Activated B cell treated with CpG ODN at 0.5 μM for 24 hours (primary cell): ENCODE data around the gene IGFALS. TPM values are rescaled to one million over a fixed set of nuclear protein-coding genes. Genes with fewer than 3 reads are reported as not detected.

Experiments
- ATAC-seq: fragments of 200-7000 bp; cut with Tn5 transposase; one replicate; pipeline ENCODE4 v1.10.0; 2021; ENCODE audit warnings: low read depth, mild to moderate bottlenecking, moderate library complexity
- CTCF ChIA-PET: fragments of 350-600 bp; sonication (Branson Sonifier 250); formaldehyde crosslinking; loops from one replicate; lab custom pipeline; 2021; ENCODE audit warnings: antibody characterized with exemption; lab: Charles Lee
- POLR2A ChIA-PET: fragments of 350-600 bp; sonication (Branson Sonifier 250); formaldehyde crosslinking; loops from one replicate; lab custom pipeline; 2021; ENCODE audit warnings: antibody characterized with exemption; lab: Charles Lee
- DNase-seq: peaks from one replicate; pipeline ENCODE4 v3.0.0; 2022
- H3K27ac Mint-ChIP-seq: one replicate; pipeline ENCODE4 v1.8.0; 2020; ENCODE audit warnings: mixed read lengths
- H3K27me3 Mint-ChIP-seq: one replicate; pipeline ENCODE4 v1.8.0; 2021; ENCODE audit warnings: mixed read lengths
- H3K36me3 Mint-ChIP-seq: one replicate; pipeline ENCODE4 v1.8.0; 2021; ENCODE audit warnings: low read depth, mixed read lengths
- H3K4me1 Mint-ChIP-seq: one replicate; pipeline ENCODE4 v1.8.0; 2021; ENCODE audit warnings: mixed read lengths
- H3K4me3 Mint-ChIP-seq: one replicate; pipeline ENCODE4 v1.8.0; 2020; ENCODE audit warnings: mild to moderate bottlenecking, mixed read lengths
- H3K9me3 Mint-ChIP-seq: one replicate; pipeline ENCODE4 v1.8.0; 2020; ENCODE audit warnings: mixed read lengths
- CTCF ChIP-seq: fragments of 200-600 bp; IDR thresholded peaks from one replicate; pipeline ENCODE4 v1.8.0; 2022; ENCODE audit warnings: antibody characterized with exemption, mild to moderate bottlenecking
- intact Hi-C: fragments of 100-400 bp; cut with micrococcal nuclease; formaldehyde crosslinking; loops from one replicate; pipeline ENCODE4 v1.15.1; 2024
- total RNA-seq: library from RNA; stranded (reverse); gene quantifications from 2 replicates; pipeline ENCODE4 v1.2.3, GENCODE V29; 2022

IGFALS gene
- total RNA-seq, 1 donor from 2014 or later: not detected

DNA sequence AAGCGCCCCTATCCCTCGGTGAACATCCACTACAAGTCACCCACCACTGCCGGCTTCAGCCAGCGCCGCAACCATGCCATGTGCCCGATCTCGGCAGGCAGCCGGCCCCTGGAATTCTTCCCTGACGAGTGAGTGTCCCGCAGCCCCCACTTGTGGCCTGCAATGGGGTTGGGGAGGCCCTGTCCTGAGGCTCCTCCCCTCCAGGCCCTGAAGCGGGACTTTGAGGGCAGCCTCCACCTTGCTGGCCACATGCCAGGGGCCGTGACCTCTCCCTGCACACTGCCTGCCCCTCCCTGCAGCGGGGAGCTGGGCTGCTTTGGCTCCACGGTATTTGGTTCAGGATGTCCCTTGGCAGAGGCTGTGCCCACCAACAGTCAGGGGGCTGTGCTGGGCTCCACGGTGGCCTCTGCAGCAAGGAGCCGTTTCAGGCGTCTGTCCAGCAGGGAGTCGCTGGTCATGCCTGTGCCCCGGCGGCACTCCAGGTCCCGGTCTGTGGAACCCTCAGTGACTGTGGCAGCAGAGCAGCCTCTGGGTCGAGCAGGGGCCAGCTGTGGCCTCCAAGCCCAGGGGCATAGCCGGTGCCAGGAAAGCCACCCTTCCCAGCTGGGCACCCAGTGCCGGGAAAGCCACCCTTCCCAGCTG lies 30.5 kb downstream of the IGFALS start:
- intact Hi-C loops: no loop called here
- Mint-ChIP-seq H3K4me3 (no peak overlapping the region), H3K27ac (no peak overlapping the region), H3K36me3 (peaks cover 62% of the 10 kb centered on the region), H3K27me3 (no peaks in the 10 kb centered on the region), H3K9me3 (no peaks in the 10 kb centered on the region), H3K4me1 (no peaks in the 10 kb centered on the region)
- ATAC-seq (no peak), DNase-seq (no peak)
- no peak for TF ChIP-seq CTCF
- ChIA-PET POLR2A (interaction anchor here (0.8 kb wide), 1 partner anchor 8 kb away, joined by 3 read pairs; the partner anchor contains the start of gene NME3), CTCF (no interaction called here)

GRCh38 chr16:1762196-1762878 lies 31.2 kb downstream of the IGFALS start:
- Mint-ChIP-seq H3K36me3 (peaks cover 58% of the 10 kb centered on the region), H3K9me3 (no peaks in the 10 kb centered on the region), H3K27me3 (no peaks in the 10 kb centered on the region), H3K4me3 (no peak overlapping the region), H3K27ac (no peak overlapping the region), H3K4me1 (no peaks in the 10 kb centered on the region)
- DNase-seq (no peak), ATAC-seq (no peak)
- ChIA-PET CTCF (no interaction called here), POLR2A (interaction anchor here (0.8 kb wide), 1 partner anchor 9 kb away, joined by 3 read pairs; the partner anchor contains the start of gene NME3)
- intact Hi-C loops: no loop called here
- TF ChIP-seq CTCF: no peak

DNA sequence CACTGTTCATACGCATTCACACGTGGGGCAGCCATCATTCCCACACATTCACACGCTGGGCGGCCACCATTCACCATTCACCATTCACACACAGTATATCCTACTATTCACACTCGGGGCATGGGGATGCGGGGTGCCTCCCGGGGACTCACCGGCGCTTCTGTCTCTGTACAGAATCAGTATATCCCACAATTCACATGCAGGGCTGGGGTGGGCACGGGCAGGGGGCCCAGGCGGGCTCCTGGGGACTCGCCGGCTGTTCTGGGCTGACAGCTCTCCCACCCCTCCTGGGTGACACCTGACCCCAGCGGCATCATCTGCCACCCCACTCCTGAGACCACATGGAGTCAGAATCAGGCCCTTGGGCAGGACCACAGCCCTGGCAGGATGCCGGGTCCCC lies 31.8 kb downstream of the IGFALS start:
- POLR2A ChIA-PET: no interaction called here
- intact Hi-C loops: no loop called here
- Mint-ChIP-seq H3K4me1 (no peaks in the 10 kb centered on the region), H3K27ac (no peak overlapping the region), H3K9me3 (no peaks in the 10 kb centered on the region), H3K27me3 (no peaks in the 10 kb centered on the region), H3K4me3 (no peak overlapping the region), H3K36me3 (peaks cover 58% of the 10 kb centered on the region)
- ATAC-seq: no peak
- CTCF ChIA-PET: no interaction called here
- no peak for DNase-seq
- no peak for TF ChIP-seq CTCF

DNA sequence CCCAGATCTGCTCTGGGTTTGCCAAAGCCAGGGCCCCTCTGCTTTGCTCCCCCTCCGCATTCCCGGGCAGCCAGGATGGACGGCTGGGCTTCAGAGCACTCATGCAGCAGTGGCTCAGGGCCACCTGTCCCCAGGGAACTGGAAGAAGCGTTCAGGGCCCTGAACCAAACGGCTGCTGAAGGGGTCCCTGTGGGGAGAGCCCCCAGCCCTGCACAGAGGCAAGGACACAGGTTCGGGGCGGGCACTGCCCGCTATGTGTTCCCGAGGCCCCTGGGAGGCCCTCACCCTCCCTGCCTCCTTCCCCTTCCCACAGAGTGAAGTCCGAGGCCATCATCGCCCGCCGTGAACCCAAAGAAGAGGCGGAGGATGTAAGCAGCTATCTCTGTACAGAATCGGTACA lies 32.6 kb downstream of the IGFALS start:
- H3K4me3 Mint-ChIP-seq: no peak overlapping the region
- intact Hi-C loops: no loop called here
- no peaks in the 10 kb centered on the region for H3K27me3 Mint-ChIP-seq
- CTCF ChIA-PET: no interaction called here
- H3K4me1 Mint-ChIP-seq: no peaks in the 10 kb centered on the region
- no peak for TF ChIP-seq CTCF
- DNase-seq: no peak
- H3K36me3 Mint-ChIP-seq: peaks cover 57% of the 10 kb centered on the region
- POLR2A ChIA-PET: interaction anchor here (0.5 kb wide), 1 partner anchor 54 kb away, joined by 3 read pairs; no protein-coding TSS in a partner anchor
- no peaks in the 10 kb centered on the region for H3K9me3 Mint-ChIP-seq
- no peak overlapping the region for H3K27ac Mint-ChIP-seq
- ATAC-seq: no peak

DNA sequence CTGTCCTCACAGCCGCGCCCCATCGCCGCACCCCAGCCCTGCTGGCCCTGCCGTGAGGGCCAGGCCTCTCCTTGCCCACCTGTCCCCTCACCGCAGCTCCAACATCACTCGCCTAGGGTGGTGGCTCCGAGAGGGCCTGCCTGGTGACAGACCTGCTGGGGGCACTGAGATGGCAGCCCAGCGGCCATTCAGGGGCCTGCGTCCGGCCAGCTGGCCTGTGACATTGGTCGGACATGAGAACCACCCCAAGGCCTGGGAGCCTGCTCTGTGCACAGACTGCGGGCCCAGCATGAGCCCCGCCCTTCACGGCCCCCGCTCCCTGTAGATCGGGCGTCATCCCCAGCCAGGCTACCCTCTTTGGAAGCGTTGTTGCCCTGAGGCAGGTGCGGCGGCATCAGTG lies 34.0 kb downstream of the IGFALS start:
- H3K4me1 Mint-ChIP-seq: no peaks in the 10 kb centered on the region
- intact Hi-C loops: no loop called here
- no peak overlapping the region for H3K27ac Mint-ChIP-seq
- ATAC-seq (no peak), DNase-seq (no peak)
- no peak for TF ChIP-seq CTCF
- no peaks in the 10 kb centered on the region for H3K9me3 Mint-ChIP-seq
- no peak overlapping the region for H3K4me3 Mint-ChIP-seq
- H3K36me3 Mint-ChIP-seq: peaks cover 57% of the 10 kb centered on the region
- POLR2A ChIA-PET: no interaction called here
- no peaks in the 10 kb centered on the region for H3K27me3 Mint-ChIP-seq
- CTCF ChIA-PET: no interaction called here
